HepG2 (cell line): ENCODE results near the gene GALR3. TPM values are rescaled to one million over a fixed set of nuclear protein-coding genes. Genes with fewer than 3 reads are reported as not detected.

Source experiments
- ATAC-seq: fragments of 200-7000 bp; cut with Tn5 transposase; 3 replicates; pipeline ENCODE4 v1.9.1; 2020; ENCODE audit warnings: mild to moderate bottlenecking, moderate library complexity
- BruUV-seq: library from RNA; stranded (reverse); fragments of 400-500 nt; replicated peaks from 2 replicates; lab custom pipeline; 2021; lab: Mats Ljungman, UMichigan
- CTCF ChIA-PET: fragments of 300-600 bp; formaldehyde crosslinking; extraction: SDS; loops from one replicate; lab custom pipeline; 2021; ENCODE audit warnings: low total read pairs, inconsistent platforms, low intra/inter-chr PET ratio; lab: Yijun Ruan, JAX
- POLR2A ChIA-PET: fragments of 350-600 bp; sonication (Branson Sonifier 250); formaldehyde crosslinking; loops from one replicate; lab custom pipeline; 2020; ENCODE audit warnings: antibody characterized with exemption, inconsistent platforms; lab: Yijun Ruan, JAX
- DNase-seq: peaks from one replicate; pipeline ENCODE4 v3.0.0-alpha.2; 2015; ENCODE audit warnings: low spot score
- FAIRE-seq: peaks from 3 replicates; lab custom pipeline; 2011; peaks lifted over from hg19 to GRCh38; lab: Jason Lieb, UNC
- H2AFZ ChIP-seq: one replicate; pipeline ENCODE4 v1.6.1; 2011; ENCODE audit warnings: low read length, inconsistent platforms
- H3K27ac ChIP-seq: fragments of 300-600 bp; 3 replicates; pipeline ENCODE4 v1.8.0; 2011; ENCODE audit warnings: mixed run types, mild to moderate bottlenecking, mixed read lengths, low read length, inconsistent platforms; ENCODE audit not compliant: insufficient read depth; ENCODE audit errors: extremely low read length
- H3K27me3 ChIP-seq, 2 experiments: fragments of 200-600 bp in 1 of 2; 2 replicates in 1 of 2; 3 replicates in 1 of 2; pipeline versions ENCODE4 v1.6.0 to v1.8.0; 2011; ENCODE audit warnings: low read length in 2 of 2, mild to moderate bottlenecking in 2 of 2, moderate library complexity in 2 of 2, inconsistent platforms in 1 of 2; ENCODE audit not compliant: insufficient read depth in 2 of 2, control insufficient read depth in 1 of 2
- H3K36me3 ChIP-seq, 2 experiments: fragments of 200-600 bp in 1 of 2; replicated peaks in 1 of 2; 2 replicates in 1 of 2; 3 replicates in 1 of 2; pipeline versions ENCODE4 v1.5.1 to v1.8.0; 2011; ENCODE audit warnings: low read length in 2 of 2, inconsistent platforms in 1 of 2; ENCODE audit not compliant: insufficient read depth in 2 of 2, control insufficient read depth in 1 of 2
- H3K4me1 ChIP-seq: 2 replicates; pipeline ENCODE4 v1.5.1; 2012; ENCODE audit warnings: low read length, inconsistent platforms; ENCODE audit not compliant: insufficient read depth
- H3K4me2 ChIP-seq: 2 replicates; pipeline ENCODE4 v1.6.0; 2011; ENCODE audit warnings: low read depth, low read length, inconsistent platforms
- H3K4me3 ChIP-seq, 3 experiments: fragments of 200-600 bp in 1 of 3; sonication (generic), shearing (Covaris generic) in 1 of 3; replicated peaks in 1 of 3; 2 replicates each; pipeline ENCODE4 v1.5.1; 2011 to 2016; ENCODE audit warnings: low read length in 3 of 3, inconsistent platforms in 2 of 3, low read depth in 2 of 3, mild to moderate bottlenecking in 2 of 3, control low read depth in 1 of 3, mixed read lengths in 1 of 3; ENCODE audit not compliant: insufficient read depth in 1 of 3
- H3K79me2 ChIP-seq: one replicate; pipeline ENCODE4 v1.6.1; 2011; ENCODE audit warnings: low read length, inconsistent platforms; ENCODE audit not compliant: insufficient read depth
- H3K9ac ChIP-seq: 2 replicates; pipeline ENCODE4 v1.6.0; 2011; ENCODE audit warnings: mild to moderate bottlenecking, low read depth, low read length, inconsistent platforms; ENCODE audit not compliant: insufficient read depth
- H3K9me3 ChIP-seq: 2 replicates; pipeline ENCODE4 v1.5.1; 2012; ENCODE audit warnings: mild to moderate bottlenecking, low read length
- H4K20me1 ChIP-seq: 2 replicates; pipeline ENCODE4 v1.6.0; 2011; ENCODE audit warnings: inconsistent platforms, mild to moderate bottlenecking, low read length, moderate library complexity; ENCODE audit not compliant: insufficient read depth
- CCAR2 ChIP-seq: fragments of 200-400 bp; formaldehyde crosslinking; optimal IDR thresholded peaks from 2 replicates; pipeline ENCODE3; 2018; ENCODE audit warnings: low read depth, mild to moderate bottlenecking, low read length, moderate library complexity
- JUNB ChIP-seq: sonication (generic); formaldehyde crosslinking; IDR thresholded peaks from 2 replicates; pipeline ENCODE4 v1.8.0; 2022; ENCODE audit warnings: missing genetic modification reagents, mild to moderate bottlenecking, borderline replicate concordance
- MED1 ChIP-seq: sonication (generic); formaldehyde crosslinking; IDR thresholded peaks from 2 replicates; pipeline ENCODE4 v1.4.0; 2020; ENCODE audit warnings: missing genetic modification reagents
- PCBP1 ChIP-seq: fragments of 200-400 bp; formaldehyde crosslinking; IDR thresholded peaks from 2 replicates; pipeline ENCODE4 v1.6.1; 2017; ENCODE audit warnings: mild to moderate bottlenecking, low read depth, low read length, borderline replicate concordance
- RBM22 ChIP-seq: fragments of 200-400 bp; formaldehyde crosslinking; optimal IDR thresholded peaks from 2 replicates; pipeline ENCODE3; 2017; ENCODE audit warnings: mild to moderate bottlenecking, low read length, moderate library complexity
- ZC3H13 ChIP-seq: sonication (generic); formaldehyde crosslinking; IDR thresholded peaks from 2 replicates; pipeline ENCODE4 v1.8.1; 2023; ENCODE audit warnings: mild to moderate bottlenecking, missing genetic modification reagents, moderate library complexity
- ZEB1 ChIP-seq: IDR thresholded peaks from 2 replicates; pipeline ENCODE4 v1.6.1; 2012; ENCODE audit warnings: mild to moderate bottlenecking, low read depth, inconsistent platforms; ENCODE audit not compliant: insufficient replicate concordance
- ZFP82 ChIP-seq: sonication (generic); formaldehyde crosslinking; IDR thresholded peaks from 2 replicates; pipeline ENCODE4 v1.5.1; 2020; ENCODE audit warnings: mild to moderate bottlenecking, missing genetic modification reagents, borderline replicate concordance
- ZNF282 ChIP-seq: fragments of 450-650 bp; IDR thresholded peaks from 2 replicates; pipeline ENCODE4 v1.6.1; 2018; ENCODE audit not compliant: partially characterized antibody
- ZNF451 ChIP-seq: sonication (generic); formaldehyde crosslinking; IDR thresholded peaks from 2 replicates; pipeline ENCODE4 v1.5.0; 2020; ENCODE audit warnings: mild to moderate bottlenecking, missing genetic modification reagents
- ZNF879 ChIP-seq: sonication (generic); formaldehyde crosslinking; IDR thresholded peaks from 2 replicates; pipeline ENCODE4 v1.8.1; 2023; ENCODE audit warnings: missing genetic modification reagents
- WGBS: methylation state at CpG from one replicate; pipeline ENCODE4 v1.1.6; 2017; ENCODE audit warnings: low lambda C conversion rate; 5-methylcytosine and 5-hydroxymethylcytosine counted together
- in situ Hi-C: cut with HindIII; loops from 2 replicates; pipeline ENCODE4 v1.10.0; 2017; ENCODE audit warnings: low pct_unique_long_range_greater_than_20kb; ENCODE audit not compliant: extremely low pct_ligation_motif_present
- intact Hi-C: fragments of 100-400 bp; cut with micrococcal nuclease; formaldehyde crosslinking; loops from one replicate; pipeline ENCODE4 v1.10.0; 2022; ENCODE audit not compliant: unreplicated experiment
- polyA plus RNA-seq, 8 experiments: library from polyadenylated mRNA; depleted of rRNA in 3 of 8; stranded (reverse) in 7 of 8; unstranded in 1 of 8; fragments of >200 nt; fragmentation: Illumina TruSeq in 4 of 8; extraction: Trizol in 4 of 8; gene quantifications; 2 replicates each; pipeline versions ENCODE4 v1.2.1 to v1.2.3, GENCODE V29; 2011 to 2016; ENCODE audit warnings: low read depth in 4 of 8, missing spikeins in 1 of 8, mixed read lengths in 1 of 8; ENCODE audit not compliant: insufficient read depth in 1 of 8
- total RNA-seq, 5 experiments: library from RNA; depleted of rRNA; stranded (reverse); fragments of >200 nt; fragmentation: Illumina TruSeq; extraction: Trizol; gene quantifications; 2 replicates each; pipeline ENCODE4 v1.2.3, GENCODE V29; 2016; ENCODE audit warnings: low read depth in 1 of 5
- TF ChIP-seq, protein P1 (sequence below): sonication (generic); formaldehyde crosslinking; IDR thresholded peaks from 2 replicates; pipeline ENCODE4 v1.8.0; 2022; ENCODE audit warnings: low read depth, missing genetic modification reagents
- TF ChIP-seq, protein P2 (sequence below): sonication (generic); formaldehyde crosslinking; IDR thresholded peaks from 2 replicates; pipeline ENCODE4 v1.4.0; 2020; ENCODE audit warnings: missing genetic modification reagents
- TF ChIP-seq, protein P3 (sequence below): sonication (generic); formaldehyde crosslinking; IDR thresholded peaks from 2 replicates; pipeline ENCODE4 v1.4.0; 2020; ENCODE audit warnings: mild to moderate bottlenecking, missing genetic modification reagents

GALR3 gene
- total and polyA plus RNA-seq, 2 of the 13 experiments (the other 11 are each of a cell fraction or from before 2014, with no cell fraction given): 0.13 TPM; not detected in 1

- TF ChIP-seq, protein P1, sequence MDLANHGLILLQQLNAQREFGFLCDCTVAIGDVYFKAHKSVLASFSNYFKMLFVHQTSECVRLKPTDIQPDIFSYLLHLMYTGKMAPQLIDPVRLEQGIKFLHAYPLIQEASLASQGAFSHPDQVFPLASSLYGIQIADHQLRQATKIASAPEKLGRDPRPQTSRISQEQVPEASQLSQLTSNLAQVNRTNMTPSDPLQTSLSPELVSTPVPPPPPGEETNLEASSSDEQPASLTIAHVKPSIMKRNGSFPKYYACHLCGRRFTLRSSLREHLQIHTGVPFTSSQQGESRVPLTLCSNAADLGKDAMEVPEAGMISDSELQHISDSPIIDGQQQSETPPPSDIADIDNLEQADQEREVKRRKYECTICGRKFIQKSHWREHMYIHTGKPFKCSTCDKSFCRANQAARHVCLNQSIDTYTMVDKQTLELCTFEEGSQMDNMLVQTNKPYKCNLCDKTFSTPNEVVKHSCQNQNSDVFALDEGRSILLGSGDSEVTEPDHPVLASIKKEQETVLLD (CRISPR knock-in tag): 0 out of 2 replicates have a peak, but pooled peaks have one; percentile 12
Observed at GRCh38 chr22:37805810-37806277, 17.3 kb upstream of the GALR3 start (continued).

- H3K9ac ChIP-seq: peak overlapping the region; percentile 88
- peak overlapping the region; percentile 77 for H3K27ac ChIP-seq
- peaks cover 25% of the 10 kb centered on the region for H3K79me2 ChIP-seq
- peaks cover 42% of the 10 kb centered on the region; the same call in 1 of the 2 replicates for H4K20me1 ChIP-seq
- no TSS peak for BruUV-seq
- ChIA-PET POLR2A (interaction anchor here (0.7 to 8.6 kb wide), 23 partner anchors 11 to 941 kb away, joined by 3 to 127 read pairs (median 8); partner anchors contain the start of genes ANKRD54, BAIAP2L2, C22orf23 and GGA1), CTCF (no interaction called here)
- peaks cover 33% of the 10 kb centered on the region for H3K4me1 ChIP-seq
- H3K9me3 ChIP-seq: no peaks in the 10 kb centered on the region
- peak; percentile 34 for DNase-seq
- ATAC-seq: no peak
- peak overlapping the region; percentile 97 for H3K4me2 ChIP-seq
- no peaks in the 10 kb centered on the region; a peak in 1 of 5 replicates for H3K27me3 ChIP-seq
- WGBS: under 1% methylated on average over 19 of the region's 19 CpGs
- no peak overlapping the region for H2AFZ ChIP-seq
- no peak for FAIRE-seq
- H3K36me3 ChIP-seq: no peaks in the 10 kb centered on the region
- H3K4me3 ChIP-seq: peak overlapping the region; percentile 78 to 95 (median 93)
- intact Hi-C loops (loop anchor here (10.0 kb wide), 1 partner anchor 152 kb away; the partner anchor contains the start of gene PDXP), in situ Hi-C loops (no loop called here)
- TF ChIP-seq, protein P2, sequence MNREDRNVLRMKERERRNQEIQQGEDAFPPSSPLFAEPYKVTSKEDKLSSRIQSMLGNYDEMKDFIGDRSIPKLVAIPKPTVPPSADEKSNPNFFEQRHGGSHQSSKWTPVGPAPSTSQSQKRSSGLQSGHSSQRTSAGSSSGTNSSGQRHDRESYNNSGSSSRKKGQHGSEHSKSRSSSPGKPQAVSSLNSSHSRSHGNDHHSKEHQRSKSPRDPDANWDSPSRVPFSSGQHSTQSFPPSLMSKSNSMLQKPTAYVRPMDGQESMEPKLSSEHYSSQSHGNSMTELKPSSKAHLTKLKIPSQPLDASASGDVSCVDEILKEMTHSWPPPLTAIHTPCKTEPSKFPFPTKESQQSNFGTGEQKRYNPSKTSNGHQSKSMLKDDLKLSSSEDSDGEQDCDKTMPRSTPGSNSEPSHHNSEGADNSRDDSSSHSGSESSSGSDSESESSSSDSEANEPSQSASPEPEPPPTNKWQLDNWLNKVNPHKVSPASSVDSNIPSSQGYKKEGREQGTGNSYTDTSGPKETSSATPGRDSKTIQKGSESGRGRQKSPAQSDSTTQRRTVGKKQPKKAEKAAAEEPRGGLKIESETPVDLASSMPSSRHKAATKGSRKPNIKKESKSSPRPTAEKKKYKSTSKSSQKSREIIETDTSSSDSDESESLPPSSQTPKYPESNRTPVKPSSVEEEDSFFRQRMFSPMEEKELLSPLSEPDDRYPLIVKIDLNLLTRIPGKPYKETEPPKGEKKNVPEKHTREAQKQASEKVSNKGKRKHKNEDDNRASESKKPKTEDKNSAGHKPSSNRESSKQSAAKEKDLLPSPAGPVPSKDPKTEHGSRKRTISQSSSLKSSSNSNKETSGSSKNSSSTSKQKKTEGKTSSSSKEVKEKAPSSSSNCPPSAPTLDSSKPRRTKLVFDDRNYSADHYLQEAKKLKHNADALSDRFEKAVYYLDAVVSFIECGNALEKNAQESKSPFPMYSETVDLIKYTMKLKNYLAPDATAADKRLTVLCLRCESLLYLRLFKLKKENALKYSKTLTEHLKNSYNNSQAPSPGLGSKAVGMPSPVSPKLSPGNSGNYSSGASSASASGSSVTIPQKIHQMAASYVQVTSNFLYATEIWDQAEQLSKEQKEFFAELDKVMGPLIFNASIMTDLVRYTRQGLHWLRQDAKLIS (CRISPR knock-in tag): 0 out of 2 replicates have a peak, but pooled peaks have one; percentile 55
- no peak for TF ChIP-seq CCAR2
- TF ChIP-seq JUNB (CRISPR knock-in tag): no peak
- 0 out of 2 replicates have a peak, but pooled peaks have one; percentile 17 for TF ChIP-seq MED1
- peak; percentile 28; the same call in 1 of the 2 replicates for TF ChIP-seq ZC3H13 (CRISPR knock-in tag)
- TF ChIP-seq ZNF282: no peak
- no peak for TF ChIP-seq ZNF451 (CRISPR knock-in tag)
- no peak for TF ChIP-seq ZNF879 (CRISPR knock-in tag)
- TF ChIP-seq, protein P3, sequence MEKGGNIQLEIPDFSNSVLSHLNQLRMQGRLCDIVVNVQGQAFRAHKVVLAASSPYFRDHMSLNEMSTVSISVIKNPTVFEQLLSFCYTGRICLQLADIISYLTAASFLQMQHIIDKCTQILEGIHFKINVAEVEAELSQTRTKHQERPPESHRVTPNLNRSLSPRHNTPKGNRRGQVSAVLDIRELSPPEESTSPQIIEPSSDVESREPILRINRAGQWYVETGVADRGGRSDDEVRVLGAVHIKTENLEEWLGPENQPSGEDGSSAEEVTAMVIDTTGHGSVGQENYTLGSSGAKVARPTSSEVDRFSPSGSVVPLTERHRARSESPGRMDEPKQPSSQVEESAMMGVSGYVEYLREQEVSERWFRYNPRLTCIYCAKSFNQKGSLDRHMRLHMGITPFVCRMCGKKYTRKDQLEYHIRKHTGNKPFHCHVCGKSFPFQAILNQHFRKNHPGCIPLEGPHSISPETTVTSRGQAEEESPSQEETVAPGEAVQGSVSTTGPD: no peak
- no peak for TF ChIP-seq ZFP82
- TF ChIP-seq RBM22: peak; percentile 15
- TF ChIP-seq PCBP1: no peak
- peak; percentile 8 for TF ChIP-seq ZEB1
Observed at GRCh38 chr22:37806409-37807333, 16.5 kb upstream of the GALR3 start.
